Lower lobe of right lung (tissue), 2 donors: ENCODE measurements around the gene GEMIN4. TPM values are rescaled to one million over a fixed set of nuclear protein-coding genes. Genes with fewer than 3 reads are reported as not detected.
"Not testable (repeated sequence)": the region's sequence is repeated elsewhere in the genome, so short reads cannot be mapped to it uniquely, and the experiment has no call there.

Experiments
- ATAC-seq, 2 donors: fragments of 200-7000 bp; cut with Tn5 transposase; one replicate each; pipeline ENCODE4 v1.9.1; 2020 to 2022; ENCODE audit warnings: mild to moderate bottlenecking in 2 of 2, moderate library complexity in 2 of 2
- DNase-seq: peaks from one replicate; pipeline ENCODE4 v3.0.0-alpha.2; 2020
- H3K27ac ChIP-seq: fragments of 200-600 bp; one replicate; pipeline ENCODE4 v1.8.0; 2022
- H3K27me3 ChIP-seq: fragments of 200-600 bp; one replicate; pipeline ENCODE4 v1.8.0; 2022; ENCODE audit warnings: low read depth
- H3K36me3 ChIP-seq: fragments of 200-600 bp; one replicate; pipeline ENCODE4 v1.8.0; 2022; ENCODE audit warnings: mild to moderate bottlenecking
- H3K4me1 ChIP-seq: fragments of 200-600 bp; one replicate; pipeline ENCODE4 v1.8.0; 2022
- H3K4me3 ChIP-seq: fragments of 200-600 bp; one replicate; pipeline ENCODE4 v1.8.0; 2022; ENCODE audit warnings: mild to moderate bottlenecking
- H3K9me3 ChIP-seq: fragments of 200-600 bp; one replicate; pipeline ENCODE4 v1.8.0; 2022
- intact Hi-C: fragments of 100-400 bp; cut with DNase I; formaldehyde crosslinking; loops from one replicate; pipeline ENCODE4 v1.11.0; 2022
- total RNA-seq: library from RNA; stranded (reverse); fragmentation: NEBNext Ultra II Directional; extraction: Animal tissue kit (Norgen Biotek cat#: 25700); gene quantifications from one replicate; pipeline ENCODE4 v1.2.1, GENCODE V29; 2021
- TF ChIP-seq, protein P1 (sequence below): fragments of 200-600 bp; IDR thresholded peaks from one replicate; pipeline ENCODE4 v1.8.0; 2022; ENCODE audit warnings: antibody characterized with exemption, mild to moderate bottlenecking
- donor health status: DM: no; HTN: yes; CAD: no; lungs with severe emphysema.

Gene GEMIN4
- total RNA-seq, 1 donor from 2014 or later: 21.5 TPM

DNA sequence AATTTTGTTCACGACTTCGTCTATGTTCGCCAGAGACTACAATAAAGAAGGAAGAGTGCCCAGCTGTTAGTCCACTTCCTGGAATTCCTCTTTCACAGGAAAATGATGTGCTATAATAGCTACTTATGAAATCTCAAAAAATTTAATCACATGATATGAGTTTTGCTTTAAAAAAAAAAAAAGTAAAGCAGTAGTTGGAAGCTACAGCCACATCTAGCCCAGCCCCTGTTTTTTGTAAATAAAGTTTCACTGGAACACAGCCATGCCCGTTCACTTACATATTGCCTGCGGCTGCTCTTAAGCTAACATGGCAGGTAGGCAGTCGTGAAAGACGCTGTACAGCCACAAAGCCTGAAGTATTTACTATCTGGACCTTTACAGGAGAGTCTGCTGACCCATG lies 52.7 kb downstream of the GEMIN4 start:
- ATAC-seq (peak; percentile 67 to 68), DNase-seq (no peak)
- Histone ChIP-seq H3K27ac (no peak overlapping the region), H3K4me3 (no peak overlapping the region), H3K4me1 (peaks cover 30% of the 10 kb centered on the region), H3K27me3 (no peaks in the 10 kb centered on the region), H3K9me3 (no peaks in the 10 kb centered on the region), H3K36me3 (peaks cover 49% of the 10 kb centered on the region)
- TF ChIP-seq, protein P1, sequence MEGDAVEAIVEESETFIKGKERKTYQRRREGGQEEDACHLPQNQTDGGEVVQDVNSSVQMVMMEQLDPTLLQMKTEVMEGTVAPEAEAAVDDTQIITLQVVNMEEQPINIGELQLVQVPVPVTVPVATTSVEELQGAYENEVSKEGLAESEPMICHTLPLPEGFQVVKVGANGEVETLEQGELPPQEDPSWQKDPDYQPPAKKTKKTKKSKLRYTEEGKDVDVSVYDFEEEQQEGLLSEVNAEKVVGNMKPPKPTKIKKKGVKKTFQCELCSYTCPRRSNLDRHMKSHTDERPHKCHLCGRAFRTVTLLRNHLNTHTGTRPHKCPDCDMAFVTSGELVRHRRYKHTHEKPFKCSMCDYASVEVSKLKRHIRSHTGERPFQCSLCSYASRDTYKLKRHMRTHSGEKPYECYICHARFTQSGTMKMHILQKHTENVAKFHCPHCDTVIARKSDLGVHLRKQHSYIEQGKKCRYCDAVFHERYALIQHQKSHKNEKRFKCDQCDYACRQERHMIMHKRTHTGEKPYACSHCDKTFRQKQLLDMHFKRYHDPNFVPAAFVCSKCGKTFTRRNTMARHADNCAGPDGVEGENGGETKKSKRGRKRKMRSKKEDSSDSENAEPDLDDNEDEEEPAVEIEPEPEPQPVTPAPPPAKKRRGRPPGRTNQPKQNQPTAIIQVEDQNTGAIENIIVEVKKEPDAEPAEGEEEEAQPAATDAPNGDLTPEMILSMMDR: no peak
- intact Hi-C loops: no loop called here

DNA sequence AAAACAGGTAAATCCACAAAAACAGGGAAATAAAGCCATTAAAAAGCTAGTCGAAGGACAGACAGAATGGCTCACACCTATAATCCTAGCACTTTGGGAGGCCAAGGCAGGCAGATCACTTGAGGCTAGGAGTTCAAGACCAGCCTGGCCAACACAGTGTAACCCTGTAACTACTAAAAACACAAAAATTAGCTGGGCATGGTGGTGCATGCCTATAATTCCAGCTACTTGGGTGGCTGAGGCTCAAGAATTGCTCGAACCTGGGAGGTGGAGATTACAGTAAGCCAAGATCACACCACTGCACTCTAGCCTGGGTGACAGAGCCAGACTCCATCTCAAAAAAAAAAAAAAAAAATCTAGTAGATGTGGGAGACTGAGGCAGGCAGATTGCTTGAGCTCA lies 54.0 kb downstream of the GEMIN4 start:
- ATAC-seq, H3K4me3 ChIP-seq, H3K27me3 ChIP-seq, DNase-seq, H3K27ac ChIP-seq, intact Hi-C loops, H3K9me3 ChIP-seq: not testable (repeated sequence)
- H3K4me1 ChIP-seq: peaks cover 24% of the 10 kb centered on the region
- peaks cover 61% of the 10 kb centered on the region for H3K36me3 ChIP-seq

DNA sequence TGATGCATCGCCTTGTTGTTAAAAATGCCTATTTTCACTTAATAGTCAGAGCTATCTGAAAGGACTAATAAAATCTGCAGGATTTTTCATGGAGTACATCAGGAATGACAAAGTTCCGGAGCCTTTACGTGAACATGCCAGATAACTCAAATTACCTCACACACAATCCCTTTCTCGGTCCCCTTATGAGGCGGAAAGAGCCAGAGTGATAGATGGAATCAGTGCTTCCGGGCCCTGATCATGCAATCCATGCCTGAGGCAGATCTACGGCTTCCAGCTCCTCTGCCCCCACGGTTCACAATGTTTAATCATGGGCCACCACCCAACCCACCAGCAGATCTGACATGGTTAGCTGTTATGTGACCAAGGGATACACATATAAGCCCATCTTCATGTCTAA lies 54.4 kb downstream of the GEMIN4 start:
- H3K4me3 ChIP-seq: no peak overlapping the region
- intact Hi-C loops: no loop called here
- no peaks in the 10 kb centered on the region for H3K27me3 ChIP-seq
- H3K4me1 ChIP-seq: peaks cover 21% of the 10 kb centered on the region
- peaks cover 65% of the 10 kb centered on the region for H3K36me3 ChIP-seq
- ATAC-seq (no peak), DNase-seq (no peak)
- no peaks in the 10 kb centered on the region for H3K9me3 ChIP-seq
- TF ChIP-seq, protein P1: no peak
- no peak overlapping the region for H3K27ac ChIP-seq

DNA sequence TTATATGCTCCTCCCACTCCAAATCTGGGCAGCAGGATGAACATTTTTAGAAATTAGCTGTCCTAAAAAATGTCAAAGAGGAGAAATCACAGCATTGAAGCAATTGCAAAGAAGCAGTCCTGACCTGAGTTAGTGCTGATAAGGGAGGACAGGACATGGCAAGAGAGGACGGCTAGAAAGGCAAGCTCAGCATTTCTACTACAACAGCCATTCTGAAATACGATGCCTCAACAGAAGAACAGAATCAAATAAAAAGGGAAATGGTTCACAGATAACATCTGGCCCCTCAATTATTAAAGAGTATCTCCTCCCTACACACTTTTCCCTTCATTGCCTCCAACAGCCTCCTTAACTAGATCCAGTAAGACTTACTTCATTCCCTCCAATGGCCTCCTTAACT lies 55.7 kb downstream of the GEMIN4 start:
- no peak for DNase-seq
- peaks cover 21% of the 10 kb centered on the region for H3K4me1 ChIP-seq
- intact Hi-C loops: no loop called here
- H3K27ac ChIP-seq: no peak overlapping the region
- no peak overlapping the region for H3K4me3 ChIP-seq
- no peaks in the 10 kb centered on the region for H3K27me3 ChIP-seq
- H3K36me3 ChIP-seq: peaks cover 71% of the 10 kb centered on the region
- TF ChIP-seq, protein P1: no peak
- H3K9me3 ChIP-seq: no peaks in the 10 kb centered on the region
- no peak for ATAC-seq

Other genes with a start within 250 kb of the GEMIN4 start
- gene VPS53, start 37.4 kb downstream of the GEMIN4 start, total RNA-seq: 83.4 TPM
- gene TLCD3A, start 19.7 kb downstream of the GEMIN4 start, total RNA-seq: 8.9 TPM
- 63.2 TPM for gene GLOD4, start 30.0 kb upstream of the GEMIN4 start, total RNA-seq
- gene MRM3, start 30.1 kb upstream of the GEMIN4 start, total RNA-seq: 12.3 TPM
- gene NXN, start 227.5 kb upstream of the GEMIN4 start, total RNA-seq: 42.6 TPM
- gene TIMM22, start 244.9 kb upstream of the GEMIN4 start, total RNA-seq: 9.1 TPM